ENCODE data around the gene DNAH14.

- TF ChIP-seq, protein P1, sequence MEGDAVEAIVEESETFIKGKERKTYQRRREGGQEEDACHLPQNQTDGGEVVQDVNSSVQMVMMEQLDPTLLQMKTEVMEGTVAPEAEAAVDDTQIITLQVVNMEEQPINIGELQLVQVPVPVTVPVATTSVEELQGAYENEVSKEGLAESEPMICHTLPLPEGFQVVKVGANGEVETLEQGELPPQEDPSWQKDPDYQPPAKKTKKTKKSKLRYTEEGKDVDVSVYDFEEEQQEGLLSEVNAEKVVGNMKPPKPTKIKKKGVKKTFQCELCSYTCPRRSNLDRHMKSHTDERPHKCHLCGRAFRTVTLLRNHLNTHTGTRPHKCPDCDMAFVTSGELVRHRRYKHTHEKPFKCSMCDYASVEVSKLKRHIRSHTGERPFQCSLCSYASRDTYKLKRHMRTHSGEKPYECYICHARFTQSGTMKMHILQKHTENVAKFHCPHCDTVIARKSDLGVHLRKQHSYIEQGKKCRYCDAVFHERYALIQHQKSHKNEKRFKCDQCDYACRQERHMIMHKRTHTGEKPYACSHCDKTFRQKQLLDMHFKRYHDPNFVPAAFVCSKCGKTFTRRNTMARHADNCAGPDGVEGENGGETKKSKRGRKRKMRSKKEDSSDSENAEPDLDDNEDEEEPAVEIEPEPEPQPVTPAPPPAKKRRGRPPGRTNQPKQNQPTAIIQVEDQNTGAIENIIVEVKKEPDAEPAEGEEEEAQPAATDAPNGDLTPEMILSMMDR (IDR thresholded peaks at IDR 0.05), result no peak
- no peak for TF ChIP-seq POLR2A (IDR thresholded peaks at IDR 0.05)
Observed at GRCh38 chr1:225152061-225152460, 222.6 kb downstream of the DNAH14 start.

Data from adrenal gland (tissue), 5 donors.